GM19238 (cell line): ENCODE results near the gene LMBRD1.
"Not testable (repeated sequence)": the region's sequence is repeated elsewhere in the genome, so short reads cannot be mapped to it uniquely, and the experiment has no call there.

ENCODE experiments used
- DNase-seq: peaks from one replicate; pipeline ENCODE4 v3.0.0; 2011; ENCODE audit warnings: low spot score; ENCODE audit not compliant: insufficient read length

LMBRD1 gene

DNA sequence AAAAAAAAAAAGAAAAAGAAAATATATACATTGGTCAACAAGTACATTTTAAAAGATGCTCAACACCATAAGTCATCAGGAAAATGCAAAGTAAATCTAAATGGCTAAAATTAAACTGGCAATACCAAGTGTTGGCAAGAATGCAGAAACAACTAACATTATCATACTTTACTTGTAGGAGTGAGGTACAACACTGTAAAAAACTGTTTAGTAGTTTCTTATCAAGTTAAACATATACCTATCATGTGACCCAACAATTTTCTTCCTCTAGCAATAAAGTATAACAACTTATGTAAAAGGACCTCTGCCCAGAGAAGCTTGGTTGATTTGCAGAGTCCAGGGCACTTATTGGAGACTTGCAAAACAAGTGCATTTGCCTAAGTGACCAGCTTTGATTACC, 40.4 kb downstream of the LMBRD1 start:
- DNase-seq = no peak

DNA sequence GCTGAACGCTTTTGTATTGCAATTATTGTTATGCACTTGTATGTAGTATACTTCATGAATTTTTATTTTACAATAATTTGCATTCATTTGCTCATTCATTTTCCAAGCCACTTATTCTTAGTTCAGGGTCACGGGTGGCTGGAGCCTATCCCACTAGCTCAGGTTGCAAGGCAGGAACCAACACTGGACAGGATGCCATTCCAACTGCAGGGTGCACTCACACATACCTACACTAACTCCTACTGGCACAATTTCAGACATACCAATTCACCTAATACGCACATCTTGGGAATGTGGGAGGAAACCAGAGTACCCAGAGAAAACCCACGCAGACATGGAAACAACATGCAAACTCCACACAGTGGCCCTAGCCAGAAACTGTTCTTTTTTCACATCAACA, 61.8 kb downstream of the LMBRD1 start:
- no peak for DNase-seq

DNA sequence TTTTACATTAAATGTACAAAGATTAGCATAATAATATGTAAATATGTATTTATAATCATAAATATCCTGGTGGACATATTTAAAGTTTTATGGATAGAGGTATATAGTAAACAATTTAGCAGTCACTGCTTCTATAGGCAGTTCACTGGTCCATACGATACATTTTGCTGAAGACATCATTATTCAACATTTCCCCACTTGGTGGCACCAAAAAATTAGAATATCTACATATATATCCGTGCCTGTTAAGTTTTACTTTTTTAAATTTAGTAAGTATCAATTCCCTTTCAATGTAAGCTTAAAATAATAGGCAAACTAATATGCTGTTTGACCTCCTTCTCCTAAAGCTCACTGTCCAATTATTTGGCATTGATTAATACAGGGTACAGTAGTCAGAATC, 64.2 kb downstream of the LMBRD1 start:
- DNase-seq = no peak

DNA sequence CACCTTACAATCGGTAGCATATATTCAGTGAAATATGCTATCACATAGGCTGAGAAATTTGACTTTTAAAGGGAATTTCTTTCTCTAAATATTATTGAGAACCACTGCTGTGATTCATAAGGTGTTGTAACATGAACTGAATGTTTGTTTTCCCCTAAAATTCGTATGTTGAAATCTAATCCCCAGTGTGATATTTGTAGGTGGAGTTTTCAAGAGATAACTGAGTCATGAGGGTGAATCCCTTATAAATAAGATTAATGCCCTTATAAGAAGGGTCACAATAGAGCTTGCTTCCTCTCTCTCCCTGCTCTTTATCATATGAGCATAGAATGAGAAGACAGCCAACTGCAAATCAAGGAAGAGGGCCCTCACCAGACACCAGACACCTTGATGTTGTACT, 64.8 kb downstream of the LMBRD1 start:
- no peak for DNase-seq

DNA sequence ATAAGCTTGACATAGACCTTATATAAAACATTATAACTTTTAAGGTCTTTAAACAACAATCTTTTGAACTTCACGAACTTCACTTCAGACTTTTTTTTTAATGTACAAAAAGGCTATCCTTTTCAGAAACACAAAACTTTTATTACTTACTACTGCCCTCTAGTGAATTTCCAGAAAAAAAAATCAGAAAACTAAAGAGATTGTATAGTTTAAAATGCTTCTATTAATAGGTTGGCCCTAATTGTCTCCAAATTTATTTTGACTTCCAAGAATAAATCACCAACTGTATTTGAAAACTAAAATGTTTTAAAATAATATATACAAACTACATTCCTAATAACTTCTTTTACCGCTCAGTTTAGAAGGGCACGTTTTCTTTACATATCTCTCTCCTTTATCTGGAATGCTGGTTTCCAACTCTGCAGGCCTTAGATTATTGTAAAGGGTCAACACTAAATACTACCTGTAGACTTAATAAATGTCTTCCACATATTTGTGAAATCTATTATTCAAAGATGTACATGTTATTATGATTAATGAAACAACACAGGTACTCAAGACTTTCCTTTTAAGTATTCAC, 66.8 kb downstream of the LMBRD1 start:
- DNase-seq = no peak

DNA sequence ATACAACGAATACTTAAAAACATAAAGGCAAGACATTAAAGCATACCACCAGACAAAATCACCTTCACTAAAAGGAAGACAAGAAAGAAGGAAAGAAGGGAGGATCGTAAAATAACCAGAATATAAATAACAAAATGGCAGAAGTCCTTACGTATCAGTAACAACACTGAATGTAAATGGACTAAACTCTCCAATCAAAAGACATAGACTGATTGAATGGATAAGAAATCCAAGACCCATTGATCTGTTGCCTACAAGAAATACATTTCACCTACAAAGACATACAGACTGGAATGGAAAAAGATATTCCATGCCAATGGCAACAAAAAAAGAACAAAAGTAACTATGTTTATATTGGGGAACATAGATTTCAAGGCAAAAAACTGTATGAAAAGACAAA, 74.1 kb downstream of the LMBRD1 start:
- no peak for DNase-seq

DNA sequence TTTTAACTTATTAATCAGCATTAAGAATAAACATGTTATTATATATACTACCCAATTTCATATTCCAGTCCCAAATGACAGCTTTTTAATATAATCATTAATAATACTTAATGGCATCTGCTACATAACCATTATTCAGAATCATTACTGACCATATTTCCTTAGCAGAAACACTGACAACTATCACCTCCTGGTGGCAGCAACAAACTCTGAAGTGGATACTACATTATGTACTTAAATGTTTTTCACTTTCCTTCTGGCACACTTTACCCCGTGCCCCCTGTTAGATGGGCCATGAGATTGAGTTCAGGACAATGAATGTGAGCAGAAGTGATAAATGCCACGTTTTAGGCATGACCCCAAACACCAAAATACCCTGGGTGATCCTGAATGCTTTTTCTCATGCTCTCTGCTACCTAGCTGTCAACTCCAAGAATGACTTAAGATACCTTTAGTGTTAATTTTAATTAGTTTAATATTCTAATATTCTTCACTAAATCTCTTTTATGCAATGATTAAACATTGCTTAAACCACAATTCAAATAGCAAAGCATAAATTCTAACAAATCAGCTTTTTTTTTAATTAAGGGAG, 77.1 kb downstream of the LMBRD1 start:
- no peak for DNase-seq

DNA sequence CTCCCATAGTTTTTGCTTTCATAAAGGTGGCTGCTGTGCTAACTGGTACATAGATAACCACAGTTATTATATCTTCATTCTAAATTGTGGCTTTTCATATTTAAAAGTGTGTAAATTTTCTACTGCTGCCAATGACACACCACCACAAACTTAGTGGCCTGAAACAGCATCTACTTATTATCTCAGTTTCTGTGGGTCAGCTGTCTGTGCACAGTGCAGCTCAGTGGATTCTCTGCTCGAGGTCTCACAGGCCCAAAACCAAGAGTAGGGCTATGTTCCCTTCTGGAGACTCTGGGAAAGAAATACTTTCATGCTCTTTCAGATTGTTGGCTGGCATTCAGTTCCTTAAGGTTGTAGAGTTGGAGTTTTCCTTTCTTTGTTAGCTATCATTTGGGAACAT, 90.1 kb downstream of the LMBRD1 start:
- DNase-seq = no peak

DNA sequence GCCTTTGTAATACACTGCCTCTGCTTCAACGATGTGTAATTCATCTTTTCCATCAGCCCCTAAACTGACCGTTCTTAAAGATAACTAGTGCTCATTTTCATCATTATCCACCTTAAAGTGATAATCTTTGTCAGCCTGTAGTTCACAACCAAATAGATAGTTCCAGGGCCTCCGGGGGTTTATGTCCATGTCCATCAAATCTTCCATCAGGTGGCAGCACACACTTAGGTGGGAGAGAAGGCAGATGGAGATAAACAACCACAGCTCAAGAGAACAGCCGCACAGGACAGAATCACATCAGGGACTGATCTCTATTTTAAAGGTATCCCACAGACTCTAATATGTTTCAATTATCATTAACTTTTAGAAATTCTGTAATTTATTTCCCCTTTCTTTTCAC, 90.9 kb downstream of the LMBRD1 start:
- DNase-seq = no peak

DNA sequence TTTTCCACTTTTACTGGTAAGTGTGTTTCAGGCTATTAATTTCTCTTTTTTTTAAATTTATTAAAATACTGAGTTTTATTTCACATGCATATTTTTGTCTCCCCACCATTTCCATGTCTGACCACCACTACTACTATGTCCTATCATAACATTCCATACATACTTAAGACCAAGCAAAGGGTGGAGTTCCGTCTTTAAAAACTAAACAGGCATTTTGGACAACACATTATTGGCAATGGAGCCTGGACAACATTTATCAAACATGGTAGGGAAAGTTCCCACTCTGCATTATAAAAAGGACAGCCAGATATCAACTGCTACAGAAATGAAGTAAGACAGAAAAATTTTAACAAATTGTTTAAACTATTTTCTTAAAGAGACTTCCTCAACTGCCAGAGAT, 91.9 kb downstream of the LMBRD1 start:
- no peak for DNase-seq

DNA sequence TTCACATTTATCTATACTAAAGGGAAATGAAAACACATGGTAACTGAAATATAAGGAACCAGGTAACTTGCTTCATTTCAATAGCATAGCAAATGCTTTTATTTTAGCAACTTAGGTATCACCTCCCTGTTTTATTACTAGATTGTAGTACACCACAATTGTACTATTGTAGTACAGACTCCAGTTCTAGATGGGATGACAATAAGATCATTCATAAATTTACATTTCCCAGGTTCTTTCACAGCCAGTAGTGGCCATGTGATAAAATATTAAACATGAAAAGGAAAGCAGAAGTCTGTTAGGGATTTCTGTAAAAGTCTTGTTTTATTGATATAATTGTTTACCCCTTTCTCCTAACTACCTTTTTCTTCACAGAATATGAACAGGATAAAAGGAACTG, 97.2 kb downstream of the LMBRD1 start:
- no peak for DNase-seq

DNA sequence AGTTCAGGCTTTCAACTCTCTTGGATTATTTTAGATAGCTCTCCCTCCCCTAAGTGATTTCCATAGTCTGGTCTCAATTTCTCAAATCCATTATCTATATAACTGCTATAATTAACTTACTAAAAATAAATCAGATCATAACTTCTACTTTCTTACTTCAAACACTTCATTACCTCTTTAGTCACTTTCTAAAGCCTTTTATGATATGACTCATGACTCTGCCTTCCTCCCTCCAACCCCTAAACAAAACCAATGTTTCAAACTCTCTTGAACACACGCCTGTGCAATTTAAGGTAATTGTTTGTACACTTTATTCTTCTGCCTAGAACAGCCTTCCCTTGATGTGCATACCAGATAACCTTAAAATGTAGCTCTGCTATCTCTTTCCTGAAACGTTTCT, 100.5 kb downstream of the LMBRD1 start:
- DNase-seq = no peak

DNA sequence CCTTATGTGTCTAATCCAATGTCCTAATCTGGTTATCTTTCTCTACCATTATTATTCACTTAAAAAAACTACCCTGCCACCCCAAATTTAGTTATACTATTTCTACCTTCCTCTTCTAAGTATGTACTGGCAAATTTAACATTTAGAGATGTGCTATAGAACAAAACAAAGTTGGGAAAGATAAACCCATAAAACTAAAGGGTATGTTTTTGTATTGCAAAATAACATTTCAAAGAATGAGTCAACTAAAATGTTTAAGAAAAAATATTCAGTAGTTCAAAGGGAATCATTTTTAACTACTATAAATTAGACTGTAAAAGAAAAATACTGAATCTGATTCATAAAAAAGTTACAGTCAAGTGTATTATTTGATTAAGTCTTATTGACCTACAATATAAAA, 103.0 kb downstream of the LMBRD1 start:
- DNase-seq = no peak

DNA sequence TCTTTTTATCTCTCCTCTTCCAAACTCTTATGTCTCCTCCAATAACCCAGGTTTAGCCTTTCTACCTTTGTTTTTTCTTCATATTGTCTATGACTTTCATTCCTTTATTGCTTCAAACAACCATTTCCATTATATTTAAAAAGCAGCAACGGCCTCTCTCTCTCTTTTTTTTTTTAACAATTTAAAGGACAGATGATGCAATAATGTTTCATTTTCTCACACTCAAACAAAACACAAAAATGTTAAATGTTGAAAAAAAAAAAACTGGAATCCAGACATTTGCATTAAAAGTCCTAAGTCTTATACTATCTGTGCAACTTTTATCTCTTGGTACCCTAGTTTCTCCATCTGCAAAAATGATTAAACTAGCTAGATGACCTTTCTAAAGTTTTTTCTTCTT, 105.8 kb downstream of the LMBRD1 start:
- no peak for DNase-seq

DNA sequence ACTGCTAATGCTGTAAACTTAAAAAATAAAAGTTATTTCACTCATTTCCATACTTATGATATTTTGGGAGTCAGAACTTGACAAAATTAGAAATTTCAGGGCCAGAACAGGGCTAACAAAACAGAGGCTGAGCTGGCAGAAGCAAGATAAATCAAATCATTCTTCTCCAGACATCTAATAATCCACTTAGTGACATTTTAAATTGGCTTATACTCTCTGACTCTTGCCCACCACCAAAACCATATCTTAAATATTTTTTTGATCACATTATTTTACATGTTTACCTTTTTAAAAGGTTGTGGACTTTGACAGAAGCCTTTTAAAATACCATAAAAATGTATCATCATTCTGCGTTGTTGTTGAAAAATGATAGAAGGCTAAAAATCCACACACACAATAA, 116.5 kb downstream of the LMBRD1 start:
- DNase-seq = no peak

DNA sequence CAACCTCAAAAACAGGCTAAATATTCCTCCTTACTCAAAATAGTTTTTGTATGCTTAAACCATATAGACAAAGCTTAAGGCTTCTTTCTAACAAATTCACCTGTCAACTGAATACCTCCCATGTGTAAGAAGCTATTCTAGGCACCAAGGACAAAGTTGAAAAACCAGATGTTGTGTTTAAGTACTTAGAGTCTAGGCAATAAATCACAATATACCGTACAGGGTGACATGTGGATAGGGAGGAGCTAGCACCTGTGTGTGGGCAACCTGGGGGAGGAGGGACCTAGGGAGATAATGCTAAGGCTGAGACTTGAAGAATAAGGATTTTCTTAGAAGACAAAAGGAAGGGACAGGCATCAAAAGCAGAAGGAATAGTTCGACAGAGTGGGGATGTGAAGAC, 123.5 kb downstream of the LMBRD1 start:
- no peak for DNase-seq

DNA sequence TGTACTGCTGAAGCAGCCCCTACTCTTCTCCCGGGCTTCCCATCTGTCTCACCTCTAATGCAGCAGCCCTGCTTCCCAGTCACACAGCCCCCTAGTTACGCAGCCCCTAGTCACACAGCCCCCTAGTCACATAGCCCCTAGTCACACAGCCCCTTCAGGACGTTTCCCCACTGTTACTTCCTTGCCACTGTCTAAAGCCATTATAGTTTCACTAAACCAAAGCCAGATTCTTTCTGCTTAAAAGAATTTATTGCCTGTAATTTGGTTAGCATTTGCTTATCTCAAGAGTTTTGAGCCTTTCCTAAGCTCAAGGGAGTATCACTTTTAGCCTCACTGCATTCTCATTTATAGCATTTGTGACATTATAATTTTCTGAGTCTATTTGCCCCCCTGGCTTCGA, 127.9 kb downstream of the LMBRD1 start:
- no peak for DNase-seq

DNA sequence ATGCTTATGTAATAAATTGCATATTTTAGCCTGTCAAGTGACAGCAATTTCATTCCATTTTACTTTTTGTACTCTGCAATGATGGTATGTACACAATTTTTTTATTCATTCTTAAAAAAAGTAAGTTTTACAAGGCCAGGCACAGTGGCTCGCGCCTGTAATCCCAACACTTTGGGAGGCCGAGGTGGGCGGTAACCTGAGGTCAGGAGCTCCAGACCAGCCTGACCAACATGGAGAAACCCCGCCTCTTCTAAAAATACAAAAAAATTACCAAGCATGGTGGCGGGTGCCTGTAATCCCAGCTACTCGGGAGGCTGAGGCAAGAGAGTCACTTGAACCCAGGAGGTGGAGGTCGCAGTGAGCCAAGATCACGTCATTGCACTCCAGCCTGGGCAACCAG, 130.0 kb downstream of the LMBRD1 start:
- DNase-seq = not testable (repeated sequence)

DNA sequence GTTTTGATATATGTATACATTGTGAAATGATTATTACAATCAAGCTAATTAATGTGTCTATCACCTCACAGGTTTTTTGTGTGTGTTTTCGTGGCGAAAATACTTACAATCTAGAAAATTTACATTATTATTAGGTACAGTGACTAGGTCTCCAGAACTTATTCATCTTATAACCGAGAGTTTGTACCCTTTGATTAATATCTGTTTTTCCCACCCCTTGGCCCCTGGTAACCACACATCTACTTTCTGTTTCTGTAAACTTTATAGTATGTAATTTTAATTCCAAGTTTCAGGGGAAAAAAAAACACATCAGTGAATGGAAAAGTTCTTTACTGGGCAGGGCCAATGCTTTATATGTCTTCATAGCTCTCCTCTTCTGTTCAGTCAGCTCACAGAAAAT, 131.4 kb downstream of the LMBRD1 start:
- no peak for DNase-seq

DNA sequence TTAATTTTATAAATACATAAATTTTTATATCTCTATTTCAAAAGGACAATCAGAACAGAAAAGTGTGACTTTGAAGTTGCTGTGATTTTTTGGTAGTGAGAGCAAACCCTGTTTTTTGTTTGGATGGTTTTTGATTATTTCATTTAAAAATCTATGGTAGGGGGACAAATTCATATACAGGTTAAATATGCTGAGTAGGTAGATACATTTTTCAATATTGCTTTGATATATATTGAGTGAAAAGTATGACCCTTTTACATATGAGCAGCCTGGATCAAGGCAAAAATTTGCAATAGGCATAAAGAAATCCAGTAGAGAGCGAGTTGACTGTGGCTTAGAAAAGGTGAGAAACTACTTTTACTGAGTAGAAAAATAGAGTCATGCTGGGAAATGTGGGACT, 132.3 kb downstream of the LMBRD1 start:
- no peak for DNase-seq

DNA sequence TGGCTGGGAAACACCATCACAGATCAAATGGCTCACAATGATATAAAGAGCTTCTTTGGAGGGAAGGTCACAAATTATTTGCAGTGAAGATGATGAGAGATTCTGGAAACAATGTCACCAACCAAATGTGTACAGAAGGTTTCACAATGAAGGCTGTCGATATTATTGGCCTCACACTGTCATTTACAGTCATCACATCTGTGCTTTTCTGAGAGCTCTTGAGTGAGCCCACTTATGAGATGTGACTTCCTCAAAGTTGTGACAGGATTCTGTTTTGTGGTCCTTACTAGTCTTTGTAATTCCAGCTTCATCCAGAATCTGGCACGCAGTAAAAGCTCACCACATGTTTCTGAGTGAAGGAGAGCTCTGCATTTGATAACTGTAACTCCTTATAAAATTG, 133.6 kb downstream of the LMBRD1 start:
- DNase-seq = no peak

DNA sequence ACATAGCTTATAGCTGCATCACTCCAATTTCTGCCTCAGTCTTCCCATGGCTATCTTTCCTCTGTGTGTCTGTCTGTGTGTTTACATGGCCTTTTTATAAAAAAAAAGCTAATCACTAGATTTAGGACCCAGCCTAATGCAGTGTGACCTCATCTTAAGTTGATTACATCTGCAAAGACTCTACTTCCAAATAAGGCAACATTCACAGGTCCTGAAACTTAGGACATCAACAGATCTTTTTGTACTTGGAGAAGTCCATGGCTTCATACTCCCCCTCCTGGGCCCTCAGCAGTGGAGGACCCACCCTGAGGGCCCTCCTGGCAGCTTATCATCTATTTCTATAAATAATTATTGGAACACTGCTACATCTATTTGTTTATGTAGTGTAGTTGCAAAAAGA, 146.1 kb downstream of the LMBRD1 start:
- no peak for DNase-seq

DNA sequence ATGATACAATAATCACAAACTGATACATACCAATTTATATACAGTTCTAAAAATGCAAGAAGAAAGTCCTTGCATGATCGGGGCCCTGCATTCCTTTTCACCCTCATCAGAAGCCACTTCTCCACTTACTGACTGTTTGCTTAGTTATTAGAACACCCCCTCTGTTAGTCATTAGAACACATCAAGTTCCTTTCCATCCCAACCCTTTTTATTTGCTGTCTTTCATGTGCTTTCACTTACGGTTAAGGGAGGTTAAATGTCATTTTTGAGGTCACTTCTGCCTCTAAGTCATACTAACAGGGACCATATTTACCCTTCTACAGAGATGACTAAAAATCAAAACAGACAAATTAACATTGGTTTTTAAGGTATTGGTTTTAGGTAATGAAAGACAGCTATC, 149.1 kb downstream of the LMBRD1 start:
- DNase-seq = no peak

DNA sequence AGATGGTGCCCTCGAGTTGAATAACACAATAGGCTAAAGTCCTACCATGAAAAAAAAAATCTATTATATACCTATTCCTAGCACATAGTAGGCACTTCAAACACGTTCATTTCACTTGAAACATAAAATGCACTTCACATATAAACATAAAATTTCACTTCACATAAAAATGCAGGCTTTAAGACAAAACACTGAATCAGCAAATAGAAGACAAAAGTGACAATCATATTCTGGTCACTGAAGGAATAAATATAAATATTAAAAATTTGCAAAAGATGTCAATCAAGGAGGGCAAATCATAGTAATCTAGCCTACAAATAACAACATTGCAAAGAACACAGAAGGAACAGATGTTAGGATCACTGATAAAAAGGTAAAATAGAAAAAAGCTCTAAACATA, 153.1 kb downstream of the LMBRD1 start:
- no peak for DNase-seq
